ENCODE data around the gene STPG1.

Gene STPG1

GRCh38 chr1:24319962-24320361 lies 93.6 kb downstream of the STPG1 start:
- DNase-seq (ENCODE audit: insufficient read length, low spot score) (no peak), FAIRE-seq (no peak)

DNA sequence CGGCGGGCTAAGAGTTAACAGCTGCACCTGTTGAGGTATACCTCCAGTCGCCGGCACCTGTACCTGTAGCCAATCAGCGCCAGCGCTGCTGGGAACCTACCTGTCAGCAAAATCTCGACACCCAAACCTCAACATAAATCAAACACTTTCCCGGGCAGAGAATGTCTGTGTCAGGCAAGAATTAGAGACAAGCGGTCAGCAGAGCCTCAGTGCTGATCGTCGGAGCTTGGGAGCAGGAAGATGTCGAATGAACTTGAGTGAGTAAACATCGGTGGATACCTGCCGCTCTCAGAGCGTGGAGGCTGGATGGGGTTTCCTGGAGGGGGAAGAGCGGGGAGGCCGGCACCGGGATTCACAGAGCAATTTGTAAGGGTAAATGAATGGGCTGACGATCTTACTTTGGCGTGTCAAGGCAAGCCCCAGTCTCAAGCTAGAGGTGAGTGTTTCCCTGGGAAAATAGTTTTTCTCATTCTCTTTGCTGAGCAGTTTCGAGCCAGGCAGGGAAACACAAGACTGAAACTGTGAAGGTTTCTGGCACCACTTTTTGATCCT lies 94.2 kb downstream of the STPG1 start, which contains the start of gene GRHL3:
GRHL3 (plus strand) TSS at position 46 of the 552 bp plus-strand sequence; CDS start at position 241, 195 bp downstream.
- FAIRE-seq, result no peak
- peak; percentile 29 for DNase-seq (ENCODE audit: insufficient read length, low spot score)

- FAIRE-seq (no peak), DNase-seq (ENCODE audit: insufficient read length, low spot score) (no peak)
Observed at GRCh38 chr1:24318615-24319311, 94.8 kb downstream of the STPG1 start.

- DNase-seq (ENCODE audit: insufficient read length, low spot score) (no peak), FAIRE-seq (no peak)
Observed at GRCh38 chr1:24317956-24318614, 95.5 kb downstream of the STPG1 start.

DNA sequence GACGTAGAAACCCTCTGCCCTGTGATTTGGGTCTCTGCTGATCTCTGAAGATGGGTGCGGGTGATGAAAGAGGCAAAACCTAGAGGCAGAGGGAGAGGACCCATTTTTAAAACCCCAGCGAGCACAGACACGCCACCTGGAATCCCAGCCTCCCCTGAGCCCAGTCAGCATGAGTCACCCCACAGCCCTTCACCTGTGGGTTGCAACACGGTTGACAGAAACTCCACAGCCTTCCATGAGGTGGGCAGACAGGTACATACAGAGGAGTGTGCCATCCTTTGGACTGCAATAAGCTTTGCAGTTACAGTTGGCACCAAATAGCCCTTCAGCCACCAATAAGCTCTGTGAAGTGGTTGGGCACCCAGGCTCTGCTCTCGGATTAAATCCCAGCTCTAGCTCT lies 96.5 kb downstream of the STPG1 start:
- DNase-seq (ENCODE audit: insufficient read length, low spot score), result no peak

DNA sequence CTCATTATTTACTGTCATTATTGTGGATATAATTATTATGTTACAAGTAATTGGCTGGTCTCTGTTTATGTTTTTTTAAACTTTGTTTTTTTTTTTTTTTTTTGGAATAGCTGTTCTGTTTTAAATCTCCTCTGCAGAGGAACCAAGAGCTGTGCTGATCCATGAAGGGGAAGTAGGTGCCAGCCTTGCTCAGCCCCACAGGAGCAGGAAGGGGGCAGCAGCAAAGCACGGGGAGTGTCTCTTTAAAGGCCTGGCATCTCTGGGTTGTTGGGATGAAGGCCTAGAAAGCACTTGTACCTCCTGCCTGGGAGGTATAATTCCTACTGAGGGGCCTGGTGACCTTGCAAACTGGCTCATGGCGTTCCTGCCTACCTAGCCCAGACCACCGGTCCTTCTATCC lies 96.9 kb downstream of the STPG1 start:
- no peak for DNase-seq (ENCODE audit: insufficient read length, low spot score)
- FAIRE-seq, result no peak

More for the DNA sequence above, 96.5 kb downstream of the STPG1 start:
- FAIRE-seq, result no peak

DNA sequence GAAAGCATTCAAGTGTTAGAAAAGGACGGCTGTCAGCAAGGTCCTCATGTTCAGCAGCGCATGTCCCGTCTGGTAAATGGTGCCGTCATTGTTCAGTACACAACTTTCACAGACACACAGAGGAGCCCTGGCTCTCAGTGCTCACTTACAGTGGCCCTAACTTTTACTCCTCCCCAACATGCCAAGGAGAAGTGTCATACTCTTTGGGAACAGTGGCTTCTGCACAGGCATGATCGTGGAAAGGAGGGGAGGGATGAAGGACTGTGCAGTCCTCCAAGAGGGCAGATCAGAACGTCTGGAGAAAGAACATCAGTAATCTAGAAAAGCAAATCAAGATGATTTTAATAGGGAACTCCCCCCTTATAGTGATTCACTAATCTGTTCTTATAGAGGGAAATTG lies 98.2 kb downstream of the STPG1 start:
- DNase-seq (ENCODE audit: insufficient read length, low spot score), result no peak
- FAIRE-seq, result no peak

DNA sequence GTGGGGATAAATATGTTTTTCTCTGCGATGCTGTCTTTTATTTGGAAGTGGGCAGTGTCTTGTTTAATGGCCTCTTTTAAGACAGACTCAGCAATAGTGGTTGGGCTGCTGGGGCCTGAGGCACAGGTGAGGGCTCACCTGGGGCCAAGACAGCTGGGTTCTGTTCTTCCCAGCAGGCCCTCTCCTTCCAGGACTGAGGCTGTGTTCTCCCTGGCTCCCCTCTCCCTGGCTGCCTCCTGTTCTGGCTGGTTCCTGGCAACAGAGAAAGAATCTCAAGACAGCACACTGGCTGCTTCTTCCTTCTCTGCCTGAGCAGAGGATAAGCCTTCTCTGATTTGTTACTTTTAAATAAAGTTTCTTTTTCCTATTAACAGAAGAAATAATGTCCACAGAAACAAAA lies 101.8 kb downstream of the STPG1 start:
- FAIRE-seq (no peak), DNase-seq (ENCODE audit: insufficient read length, low spot score) (no peak)

- DNase-seq (ENCODE audit: insufficient read length, low spot score) (no peak), FAIRE-seq (no peak)
Observed at GRCh38 chr1:24311234-24311633, 102.3 kb downstream of the STPG1 start.

- DNase-seq (ENCODE audit: insufficient read length, low spot score), result no peak
Observed at GRCh38 chr1:24309762-24310485, 103.7 kb downstream of the STPG1 start.

DNA sequence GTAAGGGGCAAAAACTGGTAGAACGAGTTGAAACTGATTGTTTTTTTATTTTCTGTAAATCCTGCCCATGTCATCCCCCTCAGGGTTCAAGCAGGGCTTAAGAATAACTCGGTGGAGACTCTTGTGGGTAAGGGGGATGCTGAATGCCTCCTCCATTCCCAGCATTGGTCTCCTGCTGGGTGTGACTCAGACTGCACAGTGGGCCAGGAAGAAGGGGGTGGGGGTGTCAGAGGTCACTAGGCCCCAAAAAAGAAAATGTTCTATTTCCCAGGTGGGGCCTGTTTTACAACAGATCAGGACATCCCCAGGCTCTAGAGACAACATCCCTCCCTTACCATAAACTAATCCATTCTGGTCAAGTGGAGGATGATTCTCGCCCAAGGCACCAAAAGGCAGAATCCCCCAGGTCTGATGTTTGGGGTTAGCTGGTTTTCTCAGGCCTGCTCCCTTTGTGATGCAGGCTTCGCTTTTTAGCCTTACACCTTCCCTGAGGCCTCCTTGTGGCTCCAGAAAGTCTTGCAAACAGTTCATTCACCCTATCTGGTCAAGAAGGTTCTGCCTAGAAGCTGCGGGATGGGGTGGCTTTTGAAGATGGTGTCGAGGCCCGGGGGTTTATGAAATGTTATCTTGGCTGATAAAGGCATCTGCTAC lies 105.1 kb downstream of the STPG1 start:
- DNase-seq (ENCODE audit: insufficient read length, low spot score) (no peak), FAIRE-seq (no peak)

More at GRCh38 chr1:24309762-24310485, 103.7 kb downstream of the STPG1 start:
- FAIRE-seq, result no peak
